Adrenal gland (tissue), 12 donors: ENCODE measurements around the gene ARF3. TPM values are rescaled to one million over a fixed set of nuclear protein-coding genes. Genes with fewer than 3 reads are reported as not detected.

Source experiments
- DNase-seq, 7 donors: peaks; one replicate each; pipeline ENCODE4 v3.0.0-alpha.2; 2019 to 2020
- H3K27ac ChIP-seq, 5 donors: fragments of 200-600 bp; sonication (generic) in 4 of 5; 1 replicate in 3 of 5; 2 replicates in 2 of 5; pipeline versions ENCODE4 v1.5.1 to v1.8.0; 2016 to 2020; ENCODE audit warnings: mild to moderate bottlenecking in 1 of 5
- H3K27me3 ChIP-seq: fragments of 200-600 bp; 2 replicates; pipeline ENCODE4 v1.8.0; 2021
- H3K36me3 ChIP-seq, 2 donors: fragments of 200-600 bp; replicated peaks in 1 of 2; 1 replicate in 1 of 2; 2 replicates in 1 of 2; pipeline versions ENCODE4 v1.5.1 to v1.8.0; 2018 to 2022
- H3K4me1 ChIP-seq, 2 donors: fragments of 200-600 bp; replicated peaks in 1 of 2; 1 replicate in 1 of 2; 2 replicates in 1 of 2; pipeline versions ENCODE4 v1.5.1 to v1.8.0; 2018 to 2021
- H3K4me3 ChIP-seq, 4 donors: fragments of 200-600 bp; sonication (generic) in 3 of 4; one replicate each; pipeline ENCODE4 v1.5.1; 2016 to 2018
- H3K9me3 ChIP-seq, 3 donors: fragments of 200-600 bp; sonication (generic) in 1 of 3; replicated peaks in 1 of 3; 1 replicate in 2 of 3; 2 replicates in 1 of 3; pipeline versions ENCODE4 v1.5.1 to v1.8.0; 2016 to 2021
- CTCF ChIP-seq, 6 experiments: fragments of 450-650 bp in 4 of 6; fragments of 200-600 bp in 2 of 6; sonication (generic) in 1 of 6; IDR thresholded peaks; 1 replicate in 5 of 6; 2 replicates in 1 of 6; pipeline versions ENCODE4 v1.5.1 to v1.8.0; 2016 to 2021; ENCODE audit warnings: antibody characterized with exemption in 6 of 6, mild to moderate bottlenecking in 2 of 6, moderate library complexity in 1 of 6
- POLR2A ChIP-seq, 2 donors: fragments of 450-650 bp; IDR thresholded peaks; one replicate each; pipeline ENCODE4 v1.6.1; 2017; ENCODE audit warnings: antibody characterized with exemption in 2 of 2, mild to moderate bottlenecking in 2 of 2, moderate library complexity in 1 of 2
- WGBS, 4 donors: extraction: QIAGEN DNeasy Blood & Tissue Kit in 2 of 4; methylation state at CpG; one replicate each; pipeline versions ENCODE4 v1.1.5 to v1.1.7; 2013 to 2017; 5-methylcytosine and 5-hydroxymethylcytosine counted together
- intact Hi-C, 2 donors: fragments of 100-400 bp; cut with DNase I; formaldehyde crosslinking; loops; one replicate each; pipeline versions ENCODE4 v1.14.1 to v1.15.0; 2022 to 2023
- polyA plus RNA-seq, 3 donors: library from polyadenylated mRNA; stranded (reverse); fragments of 200-250 nt in 2 of 3; fragments of 350-450 nt in 1 of 3; fragmentation: Illumina TruSeq in 1 of 3; extraction: RNeasy Lipid Tissue Mini Kit (QIAGEN cat#74804) in 1 of 3; gene quantifications; one replicate each; pipeline ENCODE4 v1.2.3, GENCODE V29; 2013 to 2014
- small RNA-seq, 2 donors: library from RNA; depleted of rRNA; stranded (forward); fragments of <200 nt; gene quantifications; one replicate each; pipeline ENCODE3, GENCODE V24; 2016
- total RNA-seq, 9 donors: library from RNA; depleted of rRNA in 4 of 9; stranded (reverse); fragments of >200 nt in 4 of 9; fragments of 120-200 nt in 1 of 9; fragmentation: NEBNext Ultra II Directional in 1 of 9; extraction: Animal tissue kit (Norgen Biotek cat#: 25700) in 1 of 9; gene quantifications; one replicate each; pipeline versions ENCODE4 v1.1.0 to v1.2.4, GENCODE V29; 2013 to 2023
- donor health status: healthy with polysubstance abuse.
- donor health status: Bipolar disorder and iron deficiency.
- donor health status: DM: yes; HTN: yes; CAD: no.
- donor health status: DM: no; HTN: no; CAD: no.
- donor health status: DM: no; HTN: no; CAD: no.
- donor health status: DM: yes; HTN: yes; CAD: no.

Gene ARF3
- total and polyA plus RNA-seq, 12 donors: 55.2 to 237 (median 105) TPM

GRCh38 chr12:48889679-48890078 is 67.6 kb downstream of the ARF3 start:
- intact Hi-C loops: loop anchor here (1.0 to 5.0 kb wide), 2 partner anchors 32 to 37 kb away; partner anchors contain the start of gene DDX23 (in 1 of the 2)
- TF ChIP-seq POLR2A (IDR thresholded peaks at IDR 0.05) (no peak), CTCF (IDR thresholded peaks at IDR 0.05) (no peak)
- no peak for DNase-seq
- Histone ChIP-seq H3K27ac (no peak overlapping the region), H3K4me3 (no peak overlapping the region), H3K27me3 (peaks cover 6% of the 10 kb centered on the region), H3K4me1 (peaks cover 0 to 9% of the 10 kb centered on the region in 2 donors), H3K9me3 (no peaks in the 10 kb centered on the region), H3K36me3 (no peaks in the 10 kb centered on the region)
- WGBS, 4 donors: 67 to 89% (median 78%) methylated on average over 3 of the region's 3 CpGs

Small RNA genes lying within 50 kb of the gene (small RNA-seq; reads per million reads assigned to genes)
- gene AC073610.1 (0 reads per million in 2 donors), gene RNU6-600P (0 reads per million in 2 donors), gene RNU6-940P (0 reads per million in 2 donors)

Other genes starting within 250 kb of the ARF3 start
- gene CCNT1, start 240.8 kb downstream of the ARF3 start, total RNA-seq: 10 to 100 TPM; 14.0 to 49.6 (median 33.8) TPM
- 10 to 100 TPM in 1 of 3 donors, 1 to 10 TPM in 2; 5.4 to 22.6 (median 5.7) TPM for gene CCNT1, start 240.8 kb downstream of the ARF3 start, polyA plus RNA-seq
- 10 to 100 TPM; 21.8 to 44.0 (median 29.7) TPM for gene ADCY6, start 168.4 kb downstream of the ARF3 start, total RNA-seq
- gene ADCY6, start 168.4 kb downstream of the ARF3 start, polyA plus RNA-seq: 10 to 100 TPM; 20.8 to 55.3 (median 34.3) TPM
- 10 to 100 TPM in 1 of 9 donors, 1 to 10 TPM in 8; 3.9 to 11.0 (median 6.0) TPM for gene CACNB3, start 139.0 kb downstream of the ARF3 start, total RNA-seq
- 10 to 100 TPM in 2 of 3 donors, 1 to 10 TPM in 1; 4.4 to 19.5 (median 11.3) TPM for gene CACNB3, start 139.0 kb downstream of the ARF3 start, polyA plus RNA-seq
- 10 to 100 TPM; 47.1 to 85.4 (median 68.2) TPM for gene DDX23, start 105.3 kb downstream of the ARF3 start, total RNA-seq
- 10 to 100 TPM; 39.0 to 67.7 (median 46.3) TPM for gene DDX23, start 105.3 kb downstream of the ARF3 start, polyA plus RNA-seq
- gene RND1, start 91.6 kb downstream of the ARF3 start, total RNA-seq: under 1 TPM in 4 of 9 donors, not detected in 5; 0.22 to 0.50 (median 0.43) TPM
- 1 to 10 TPM in 1 of 3 donors, under 1 TPM in 2; 0.20 to 2.9 (median 0.72) TPM for gene RND1, start 91.6 kb downstream of the ARF3 start, polyA plus RNA-seq
- 10 to 100 TPM in 7 of 9 donors, 1 to 10 TPM in 2; 4.1 to 49.7 (median 16.2) TPM for gene FKBP11, start 32.0 kb downstream of the ARF3 start, total RNA-seq
- 100 to 1,000 TPM in 1 of 3 donors, 10 to 100 TPM in 2; 52.9 to 118 (median 64.4) TPM for gene FKBP11, start 32.0 kb downstream of the ARF3 start, polyA plus RNA-seq
- under 1 TPM in 4 of 9 donors, not detected in 5; 0.11 to 0.40 (median 0.17) TPM for gene WNT10B, start 14.2 kb upstream of the ARF3 start, total RNA-seq
- under 1 TPM in 2 of 3 donors, not detected in 1; 0.84 to 0.88 TPM for gene WNT10B, start 14.2 kb upstream of the ARF3 start, polyA plus RNA-seq
- gene WNT1, start 20.8 kb upstream of the ARF3 start, total RNA-seq: not detected
- gene WNT1, start 20.8 kb upstream of the ARF3 start, polyA plus RNA-seq: not detected
- gene DDN, start 41.9 kb upstream of the ARF3 start, total RNA-seq: 1 to 10 TPM in 1 of 9 donors, under 1 TPM in 7, not detected in 1; 0.08 to 2.2 (median 0.54) TPM
- gene DDN, start 41.9 kb upstream of the ARF3 start, polyA plus RNA-seq: under 1 TPM; 0.08 to 0.17 (median 0.15) TPM
- 10 to 100 TPM; 70.1 to 89.6 (median 82.4) TPM for gene PRKAG1, start 61.3 kb upstream of the ARF3 start, total RNA-seq
- gene PRKAG1, start 61.3 kb upstream of the ARF3 start, polyA plus RNA-seq: 100 to 1,000 TPM in 1 of 3 donors, 10 to 100 TPM in 2; 60.1 to 141 (median 71.6) TPM
- gene KMT2D, start 103.3 kb upstream of the ARF3 start, total RNA-seq: 10 to 100 TPM; 21.2 to 80.9 (median 56.4) TPM
- gene KMT2D, start 103.3 kb upstream of the ARF3 start, polyA plus RNA-seq: 100 to 1,000 TPM in 1 of 3 donors, 10 to 100 TPM in 2; 25.6 to 140 (median 31.4) TPM
- gene RHEBL1, start 112.5 kb upstream of the ARF3 start, total RNA-seq: 1 to 10 TPM in 1 of 9 donors, under 1 TPM in 4, not detected in 4; 0.28 to 1.8 (median 0.36) TPM
- gene RHEBL1, start 112.5 kb upstream of the ARF3 start, polyA plus RNA-seq: under 1 TPM; 0.26 to 0.71 (median 0.32) TPM
- gene DHH, start 137.3 kb upstream of the ARF3 start, total RNA-seq: 1 to 10 TPM in 2 of 9 donors, under 1 TPM in 7; 0.18 to 5.9 (median 0.51) TPM
- gene DHH, start 137.3 kb upstream of the ARF3 start, polyA plus RNA-seq: under 1 TPM; 0.13 to 0.84 (median 0.16) TPM
- 100 to 1,000 TPM in 1 of 9 donors, 10 to 100 TPM in 8; 20.6 to 103 (median 74.5) TPM for gene LMBR1L, start 153.4 kb upstream of the ARF3 start, total RNA-seq
- 100 to 1,000 TPM in 2 of 3 donors, 10 to 100 TPM in 1; 30.3 to 136 (median 121) TPM for gene LMBR1L, start 153.4 kb upstream of the ARF3 start, polyA plus RNA-seq
- 100 to 1,000 TPM; 174 to 705 (median 415) TPM for gene TUBA1B, start 173.9 kb upstream of the ARF3 start, total RNA-seq
- gene TUBA1B, start 173.9 kb upstream of the ARF3 start, polyA plus RNA-seq: 100 to 1,000 TPM; 190 to 830 (median 244) TPM
- 100 to 1,000 TPM in 7 of 9 donors, 10 to 100 TPM in 2; 59.1 to 315 (median 145) TPM for gene TUBA1A, start 231.6 kb upstream of the ARF3 start, total RNA-seq
- gene TUBA1A, start 231.6 kb upstream of the ARF3 start, polyA plus RNA-seq: 100 to 1,000 TPM in 1 of 3 donors, 10 to 100 TPM in 2; 64.7 to 235 (median 81.1) TPM